Adrenal gland (tissue), 12 donors: ENCODE results near the gene SLC19A1. TPM values are rescaled to one million over a fixed set of nuclear protein-coding genes. Genes with fewer than 3 reads are reported as not detected.
A peak's percentile ranks its signal among the peaks of the same experiment; 100 is the strongest.

Experiments
- DNase-seq, 7 donors: peaks; one replicate each; pipeline ENCODE4 v3.0.0-alpha.2; 2019 to 2020
- H3K27ac ChIP-seq, 5 donors: fragments of 200-600 bp; sonication (generic) in 4 of 5; 1 replicate in 3 of 5; 2 replicates in 2 of 5; pipeline versions ENCODE4 v1.5.1 to v1.8.0; 2016 to 2020; ENCODE audit warnings: mild to moderate bottlenecking in 1 of 5
- H3K27me3 ChIP-seq: fragments of 200-600 bp; 2 replicates; pipeline ENCODE4 v1.8.0; 2021
- H3K36me3 ChIP-seq, 2 donors: fragments of 200-600 bp; replicated peaks in 1 of 2; 1 replicate in 1 of 2; 2 replicates in 1 of 2; pipeline versions ENCODE4 v1.5.1 to v1.8.0; 2018 to 2022
- H3K4me1 ChIP-seq, 2 donors: fragments of 200-600 bp; replicated peaks in 1 of 2; 1 replicate in 1 of 2; 2 replicates in 1 of 2; pipeline versions ENCODE4 v1.5.1 to v1.8.0; 2018 to 2021
- H3K4me3 ChIP-seq, 4 donors: fragments of 200-600 bp; sonication (generic) in 3 of 4; one replicate each; pipeline ENCODE4 v1.5.1; 2016 to 2018
- H3K9me3 ChIP-seq, 3 donors: fragments of 200-600 bp; sonication (generic) in 1 of 3; replicated peaks in 1 of 3; 1 replicate in 2 of 3; 2 replicates in 1 of 3; pipeline versions ENCODE4 v1.5.1 to v1.8.0; 2016 to 2021
- POLR2A ChIP-seq, 2 donors: fragments of 450-650 bp; IDR thresholded peaks; one replicate each; pipeline ENCODE4 v1.6.1; 2017; ENCODE audit warnings: antibody characterized with exemption in 2 of 2, mild to moderate bottlenecking in 2 of 2, moderate library complexity in 1 of 2
- WGBS, 4 donors: extraction: QIAGEN DNeasy Blood & Tissue Kit in 2 of 4; methylation state at CpG; one replicate each; pipeline versions ENCODE4 v1.1.5 to v1.1.7; 2013 to 2017; 5-methylcytosine and 5-hydroxymethylcytosine counted together
- intact Hi-C, 2 donors: fragments of 100-400 bp; cut with DNase I; formaldehyde crosslinking; loops; one replicate each; pipeline versions ENCODE4 v1.14.1 to v1.15.0; 2022 to 2023
- polyA plus RNA-seq, 3 donors: library from polyadenylated mRNA; stranded (reverse); fragments of 200-250 nt in 2 of 3; fragments of 350-450 nt in 1 of 3; fragmentation: Illumina TruSeq in 1 of 3; extraction: RNeasy Lipid Tissue Mini Kit (QIAGEN cat#74804) in 1 of 3; gene quantifications; one replicate each; pipeline ENCODE4 v1.2.3, GENCODE V29; 2013 to 2014
- total RNA-seq, 9 donors: library from RNA; depleted of rRNA in 4 of 9; stranded (reverse); fragments of >200 nt in 4 of 9; fragments of 120-200 nt in 1 of 9; fragmentation: NEBNext Ultra II Directional in 1 of 9; extraction: Animal tissue kit (Norgen Biotek cat#: 25700) in 1 of 9; gene quantifications; one replicate each; pipeline versions ENCODE4 v1.1.0 to v1.2.4, GENCODE V29; 2013 to 2023
- TF ChIP-seq, protein P1 (sequence below), 6 experiments: fragments of 450-650 bp in 4 of 6; fragments of 200-600 bp in 2 of 6; sonication (generic) in 1 of 6; IDR thresholded peaks; 1 replicate in 5 of 6; 2 replicates in 1 of 6; pipeline versions ENCODE4 v1.5.1 to v1.8.0; 2016 to 2021; ENCODE audit warnings: antibody characterized with exemption in 6 of 6, mild to moderate bottlenecking in 2 of 6, moderate library complexity in 1 of 6
- donor health status: healthy with polysubstance abuse.
- donor health status: Bipolar disorder and iron deficiency.
- donor health status: DM: yes; HTN: yes; CAD: no.
- donor health status: DM: no; HTN: no; CAD: no.
- donor health status: DM: no; HTN: no; CAD: no.
- donor health status: DM: yes; HTN: yes; CAD: no.

Gene SLC19A1
- total and polyA plus RNA-seq, 12 donors: 1.7 to 21.2 (median 15.3) TPM

DNA sequence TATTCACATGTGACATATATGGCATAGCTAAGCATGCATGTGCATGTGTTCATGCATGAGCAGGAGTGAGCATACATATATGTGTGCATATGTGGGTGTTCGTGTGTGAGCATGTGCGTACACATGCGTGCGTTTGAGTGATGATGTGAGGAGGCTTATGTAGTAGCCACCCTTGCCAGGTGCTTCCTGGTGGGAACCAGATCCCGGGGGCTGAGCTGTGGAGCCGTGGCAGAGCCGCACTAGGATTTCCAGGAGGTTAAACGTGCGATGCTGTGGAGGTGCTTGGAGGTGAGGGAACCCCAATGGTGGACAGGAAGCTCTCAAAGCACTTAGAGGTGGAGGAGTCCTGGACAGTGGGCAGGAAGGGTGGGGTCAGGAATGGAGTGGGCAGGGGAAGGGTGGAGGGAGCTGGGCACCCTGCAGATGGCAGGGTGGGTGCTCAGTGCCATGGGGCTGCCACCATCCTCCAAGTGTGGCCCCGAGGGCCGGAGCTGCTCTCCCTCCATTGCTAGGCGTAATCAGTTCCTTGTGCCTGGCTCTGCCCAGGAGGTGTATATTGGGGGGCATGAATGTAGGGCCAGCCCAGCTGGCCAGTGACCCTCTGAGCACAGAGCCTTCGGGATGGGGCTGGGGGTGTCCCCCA lies 88.8 kb downstream of the SLC19A1 start:
- H3K36me3 ChIP-seq: no peaks in the 10 kb centered on the region
- TF ChIP-seq, protein P1, sequence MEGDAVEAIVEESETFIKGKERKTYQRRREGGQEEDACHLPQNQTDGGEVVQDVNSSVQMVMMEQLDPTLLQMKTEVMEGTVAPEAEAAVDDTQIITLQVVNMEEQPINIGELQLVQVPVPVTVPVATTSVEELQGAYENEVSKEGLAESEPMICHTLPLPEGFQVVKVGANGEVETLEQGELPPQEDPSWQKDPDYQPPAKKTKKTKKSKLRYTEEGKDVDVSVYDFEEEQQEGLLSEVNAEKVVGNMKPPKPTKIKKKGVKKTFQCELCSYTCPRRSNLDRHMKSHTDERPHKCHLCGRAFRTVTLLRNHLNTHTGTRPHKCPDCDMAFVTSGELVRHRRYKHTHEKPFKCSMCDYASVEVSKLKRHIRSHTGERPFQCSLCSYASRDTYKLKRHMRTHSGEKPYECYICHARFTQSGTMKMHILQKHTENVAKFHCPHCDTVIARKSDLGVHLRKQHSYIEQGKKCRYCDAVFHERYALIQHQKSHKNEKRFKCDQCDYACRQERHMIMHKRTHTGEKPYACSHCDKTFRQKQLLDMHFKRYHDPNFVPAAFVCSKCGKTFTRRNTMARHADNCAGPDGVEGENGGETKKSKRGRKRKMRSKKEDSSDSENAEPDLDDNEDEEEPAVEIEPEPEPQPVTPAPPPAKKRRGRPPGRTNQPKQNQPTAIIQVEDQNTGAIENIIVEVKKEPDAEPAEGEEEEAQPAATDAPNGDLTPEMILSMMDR (IDR thresholded peaks at IDR 0.05): no peak
- no peak for TF ChIP-seq POLR2A (IDR thresholded peaks at IDR 0.05)
- H3K4me1 ChIP-seq: no peaks in the 10 kb centered on the region
- 86 to 92% (median 88%) methylated on average over 8 to 13 of the region's 13 CpGs for WGBS, 4 donors
- H3K9me3 ChIP-seq: no peaks in the 10 kb centered on the region
- intact Hi-C loops: no loop called here
- H3K4me3 ChIP-seq: no peak overlapping the region
- peak overlapping the region in 1 of 5 donors; percentile 50 for H3K27ac ChIP-seq
- DNase-seq: no peak
- no peaks in the 10 kb centered on the region for H3K27me3 ChIP-seq

DNA sequence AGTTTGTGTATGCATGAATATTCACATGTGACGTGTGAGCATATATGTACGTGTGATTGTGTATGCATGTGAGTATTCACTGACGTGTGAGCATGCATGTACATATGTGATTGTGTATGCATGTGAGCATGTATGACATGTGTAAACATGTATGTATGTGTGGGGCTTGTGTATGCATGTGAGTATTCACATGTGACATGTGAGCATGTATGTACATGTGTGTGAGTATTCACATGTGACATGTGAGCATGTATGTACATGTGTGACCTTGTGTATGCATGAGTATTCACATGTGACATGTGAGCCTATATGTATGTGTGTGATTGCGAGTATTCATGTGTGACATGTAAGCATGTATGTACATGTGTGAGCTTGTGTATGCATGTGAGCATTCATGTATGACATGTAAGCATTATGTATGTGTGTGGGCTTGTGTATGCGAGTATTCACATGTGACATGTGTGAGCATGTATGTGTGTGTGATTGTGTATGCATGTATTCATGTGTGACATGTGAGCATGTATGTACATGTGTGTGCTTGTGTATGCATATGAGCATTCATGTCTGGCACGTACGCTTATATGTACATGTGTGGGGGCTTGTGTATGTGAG lies 89.4 kb downstream of the SLC19A1 start:
- Histone ChIP-seq H3K4me1 (no peaks in the 10 kb centered on the region), H3K27ac (no peak overlapping the region), H3K36me3 (no peaks in the 10 kb centered on the region), H3K27me3 (no peaks in the 10 kb centered on the region), H3K9me3 (no peaks in the 10 kb centered on the region), H3K4me3 (no peak overlapping the region)
- intact Hi-C loops: no loop called here
- TF ChIP-seq POLR2A (IDR thresholded peaks at IDR 0.05): no peak
- TF ChIP-seq, protein P1 (IDR thresholded peaks at IDR 0.05): no peak
- 88 to 95% (median 91%) methylated on average over 7 of the region's 7 CpGs for WGBS, 4 donors
- DNase-seq: no peak

GRCh38 chr21:45451771-45452182 lies 90.5 kb downstream of the SLC19A1 start:
- Histone ChIP-seq H3K4me1 (no peaks in the 10 kb centered on the region), H3K9me3 (no peaks in the 10 kb centered on the region), H3K27me3 (no peaks in the 10 kb centered on the region), H3K27ac (no peak overlapping the region), H3K4me3 (no peak overlapping the region), H3K36me3 (no peaks in the 10 kb centered on the region)
- TF ChIP-seq POLR2A (IDR thresholded peaks at IDR 0.05): no peak
- TF ChIP-seq, protein P1 (IDR thresholded peaks at IDR 0.05): no peak
- intact Hi-C loops: no loop called here
- no peak for DNase-seq
- WGBS, 4 donors: 88 to 94% (median 90%) methylated on average over 6 to 12 of the region's 12 CpGs

- 66 to 85% (median 81%) methylated on average over 8 to 20 of the region's 20 CpGs for WGBS, 4 donors
- Histone ChIP-seq H3K4me3 (no peak overlapping the region), H3K4me1 (no peaks in the 10 kb centered on the region), H3K27ac (no peak overlapping the region), H3K36me3 (no peaks in the 10 kb centered on the region), H3K9me3 (no peaks in the 10 kb centered on the region), H3K27me3 (no peaks in the 10 kb centered on the region)
- intact Hi-C loops: no loop called here
- TF ChIP-seq POLR2A (IDR thresholded peaks at IDR 0.05): no peak
- TF ChIP-seq, protein P1 (IDR thresholded peaks at IDR 0.05): no peak
- DNase-seq: no peak
These were observed 91.0 kb downstream of the SLC19A1 start for GRCh38 chr21:45451091-45451740.
